HepG2 (cell line): ENCODE data around the gene NKD2. TPM values are rescaled to one million over a fixed set of nuclear protein-coding genes. Genes with fewer than 3 reads are reported as not detected.

Source experiments
- ATAC-seq: fragments of 200-7000 bp; cut with Tn5 transposase; 3 replicates; pipeline ENCODE4 v1.9.1; 2020; ENCODE audit warnings: mild to moderate bottlenecking, moderate library complexity
- BruUV-seq: library from RNA; stranded (reverse); fragments of 400-500 nt; replicated peaks from 2 replicates; lab custom pipeline; 2021; lab: Mats Ljungman, UMichigan
- CTCF ChIA-PET: fragments of 300-600 bp; formaldehyde crosslinking; extraction: SDS; loops from one replicate; lab custom pipeline; 2021; ENCODE audit warnings: low total read pairs, inconsistent platforms, low intra/inter-chr PET ratio; lab: Yijun Ruan, JAX
- POLR2A ChIA-PET: fragments of 350-600 bp; sonication (Branson Sonifier 250); formaldehyde crosslinking; loops from one replicate; lab custom pipeline; 2020; ENCODE audit warnings: antibody characterized with exemption, inconsistent platforms; lab: Yijun Ruan, JAX
- DNase-seq: peaks from one replicate; pipeline ENCODE4 v3.0.0-alpha.2; 2015; ENCODE audit warnings: low spot score
- FAIRE-seq: peaks from 3 replicates; lab custom pipeline; 2011; peaks lifted over from hg19 to GRCh38; lab: Jason Lieb, UNC
- H2AFZ ChIP-seq: one replicate; pipeline ENCODE4 v1.6.1; 2011; ENCODE audit warnings: low read length, inconsistent platforms
- H3K27ac ChIP-seq: fragments of 300-600 bp; 3 replicates; pipeline ENCODE4 v1.8.0; 2011; ENCODE audit warnings: mixed run types, mild to moderate bottlenecking, mixed read lengths, low read length, inconsistent platforms; ENCODE audit not compliant: insufficient read depth; ENCODE audit errors: extremely low read length
- H3K27me3 ChIP-seq, 2 experiments: fragments of 200-600 bp in 1 of 2; 2 replicates in 1 of 2; 3 replicates in 1 of 2; pipeline versions ENCODE4 v1.6.0 to v1.8.0; 2011; ENCODE audit warnings: low read length in 2 of 2, mild to moderate bottlenecking in 2 of 2, moderate library complexity in 2 of 2, inconsistent platforms in 1 of 2; ENCODE audit not compliant: insufficient read depth in 2 of 2, control insufficient read depth in 1 of 2
- H3K36me3 ChIP-seq, 2 experiments: fragments of 200-600 bp in 1 of 2; replicated peaks in 1 of 2; 2 replicates in 1 of 2; 3 replicates in 1 of 2; pipeline versions ENCODE4 v1.5.1 to v1.8.0; 2011; ENCODE audit warnings: low read length in 2 of 2, inconsistent platforms in 1 of 2; ENCODE audit not compliant: insufficient read depth in 2 of 2, control insufficient read depth in 1 of 2
- H3K4me1 ChIP-seq: 2 replicates; pipeline ENCODE4 v1.5.1; 2012; ENCODE audit warnings: low read length, inconsistent platforms; ENCODE audit not compliant: insufficient read depth
- H3K4me2 ChIP-seq: 2 replicates; pipeline ENCODE4 v1.6.0; 2011; ENCODE audit warnings: low read depth, low read length, inconsistent platforms
- H3K4me3 ChIP-seq, 3 experiments: fragments of 200-600 bp in 1 of 3; sonication (generic), shearing (Covaris generic) in 1 of 3; replicated peaks in 1 of 3; 2 replicates each; pipeline ENCODE4 v1.5.1; 2011 to 2016; ENCODE audit warnings: low read length in 3 of 3, inconsistent platforms in 2 of 3, low read depth in 2 of 3, mild to moderate bottlenecking in 2 of 3, control low read depth in 1 of 3, mixed read lengths in 1 of 3; ENCODE audit not compliant: insufficient read depth in 1 of 3
- H3K79me2 ChIP-seq: one replicate; pipeline ENCODE4 v1.6.1; 2011; ENCODE audit warnings: low read length, inconsistent platforms; ENCODE audit not compliant: insufficient read depth
- H3K9ac ChIP-seq: 2 replicates; pipeline ENCODE4 v1.6.0; 2011; ENCODE audit warnings: mild to moderate bottlenecking, low read depth, low read length, inconsistent platforms; ENCODE audit not compliant: insufficient read depth
- H3K9me3 ChIP-seq: 2 replicates; pipeline ENCODE4 v1.5.1; 2012; ENCODE audit warnings: mild to moderate bottlenecking, low read length
- H4K20me1 ChIP-seq: 2 replicates; pipeline ENCODE4 v1.6.0; 2011; ENCODE audit warnings: inconsistent platforms, mild to moderate bottlenecking, low read length, moderate library complexity; ENCODE audit not compliant: insufficient read depth
- ESRRA ChIP-seq: sonication (generic); formaldehyde crosslinking; IDR thresholded peaks from 2 replicates; pipeline ENCODE4 v1.5.1; 2020; ENCODE audit warnings: mild to moderate bottlenecking, low read depth, missing genetic modification reagents
- NR2F2 ChIP-seq: IDR thresholded peaks from 2 replicates; pipeline ENCODE4 v1.6.1; 2012; ENCODE audit warnings: low read depth, inconsistent platforms, borderline replicate concordance
- PHB2 ChIP-seq: fragments of 450-650 bp; IDR thresholded peaks from 2 replicates; pipeline ENCODE4 v1.6.1; 2018; ENCODE audit not compliant: partially characterized antibody
- PHF20 ChIP-seq: sonication (generic); formaldehyde crosslinking; IDR thresholded peaks from 2 replicates; pipeline ENCODE4 v1.5.0; 2020; ENCODE audit warnings: mild to moderate bottlenecking, missing genetic modification reagents
- TBL1XR1 ChIP-seq: fragments of 150-350 bp; IDR thresholded peaks from 2 replicates; pipeline ENCODE4 v1.6.1; 2014; ENCODE audit warnings: borderline replicate concordance, low read length; ENCODE audit not compliant: partially characterized antibody
- TGIF2 ChIP-seq: IDR thresholded peaks from 2 replicates; pipeline ENCODE4 v1.6.1; 2016; ENCODE audit warnings: control low read depth, missing compliant biosample characterization
- ZFP82 ChIP-seq: sonication (generic); formaldehyde crosslinking; IDR thresholded peaks from 2 replicates; pipeline ENCODE4 v1.5.1; 2020; ENCODE audit warnings: mild to moderate bottlenecking, missing genetic modification reagents, borderline replicate concordance
- ZNF24 ChIP-seq: fragments of 450-650 bp; IDR thresholded peaks from 2 replicates; pipeline ENCODE4 v1.6.1; 2017; ENCODE audit warnings: antibody characterized with exemption, mild to moderate bottlenecking
- ZNF317 ChIP-seq: sonication (generic); formaldehyde crosslinking; IDR thresholded peaks from 2 replicates; pipeline ENCODE4 v1.5.0; 2020; ENCODE audit warnings: mild to moderate bottlenecking, missing genetic modification reagents
- ZNF577 ChIP-seq: sonication (generic); formaldehyde crosslinking; IDR thresholded peaks from 2 replicates; pipeline ENCODE4 v1.4.0; 2020; ENCODE audit warnings: mild to moderate bottlenecking, low read depth, missing genetic modification reagents, borderline replicate concordance
- ZNF724P ChIP-seq: sonication (generic); formaldehyde crosslinking; IDR thresholded peaks from 2 replicates; pipeline ENCODE4 v1.8.0; 2022; ENCODE audit warnings: missing genetic modification reagents, borderline replicate concordance
- ZNF746 ChIP-seq: sonication (generic); formaldehyde crosslinking; IDR thresholded peaks from 2 replicates; pipeline ENCODE4 v1.8.0; 2022; ENCODE audit warnings: mild to moderate bottlenecking, missing genetic modification reagents
- ZNF747 ChIP-seq: sonication (generic); formaldehyde crosslinking; IDR thresholded peaks from 2 replicates; pipeline ENCODE4 v1.8.1; 2023; ENCODE audit warnings: missing genetic modification reagents, mild to moderate bottlenecking, borderline replicate concordance
- WGBS: methylation state at CpG from one replicate; pipeline ENCODE4 v1.1.6; 2017; ENCODE audit warnings: low lambda C conversion rate; 5-methylcytosine and 5-hydroxymethylcytosine counted together
- in situ Hi-C: cut with HindIII; loops from 2 replicates; pipeline ENCODE4 v1.10.0; 2017; ENCODE audit warnings: low pct_unique_long_range_greater_than_20kb; ENCODE audit not compliant: extremely low pct_ligation_motif_present
- intact Hi-C: fragments of 100-400 bp; cut with micrococcal nuclease; formaldehyde crosslinking; loops from one replicate; pipeline ENCODE4 v1.10.0; 2022; ENCODE audit not compliant: unreplicated experiment
- polyA plus RNA-seq, 8 experiments: library from polyadenylated mRNA; depleted of rRNA in 3 of 8; stranded (reverse) in 7 of 8; unstranded in 1 of 8; fragments of >200 nt; fragmentation: Illumina TruSeq in 4 of 8; extraction: Trizol in 4 of 8; gene quantifications; 2 replicates each; pipeline versions ENCODE4 v1.2.1 to v1.2.3, GENCODE V29; 2011 to 2016; ENCODE audit warnings: low read depth in 4 of 8, missing spikeins in 1 of 8, mixed read lengths in 1 of 8; ENCODE audit not compliant: insufficient read depth in 1 of 8
- total RNA-seq, 5 experiments: library from RNA; depleted of rRNA; stranded (reverse); fragments of >200 nt; fragmentation: Illumina TruSeq; extraction: Trizol; gene quantifications; 2 replicates each; pipeline ENCODE4 v1.2.3, GENCODE V29; 2016; ENCODE audit warnings: low read depth in 1 of 5
- TF ChIP-seq, protein P1 (sequence below): sonication (generic); formaldehyde crosslinking; IDR thresholded peaks from 2 replicates; pipeline ENCODE4 v1.5.1; 2020; ENCODE audit warnings: missing genetic modification reagents, mild to moderate bottlenecking, borderline replicate concordance
- TF ChIP-seq, protein P2 (sequence below): IDR thresholded peaks from 2 replicates; pipeline ENCODE4 v1.6.1; 2016
- TF ChIP-seq, protein P3 (sequence below): sonication (generic); formaldehyde crosslinking; IDR thresholded peaks from 2 replicates; pipeline ENCODE4 v1.4.0; 2020; ENCODE audit warnings: missing genetic modification reagents, borderline replicate concordance

The NKD2 gene
- total and polyA plus RNA-seq, 2 of the 13 experiments (the other 11 are each of a cell fraction or from before 2014, with no cell fraction given) = 0.53 to 0.82 TPM

DNA sequence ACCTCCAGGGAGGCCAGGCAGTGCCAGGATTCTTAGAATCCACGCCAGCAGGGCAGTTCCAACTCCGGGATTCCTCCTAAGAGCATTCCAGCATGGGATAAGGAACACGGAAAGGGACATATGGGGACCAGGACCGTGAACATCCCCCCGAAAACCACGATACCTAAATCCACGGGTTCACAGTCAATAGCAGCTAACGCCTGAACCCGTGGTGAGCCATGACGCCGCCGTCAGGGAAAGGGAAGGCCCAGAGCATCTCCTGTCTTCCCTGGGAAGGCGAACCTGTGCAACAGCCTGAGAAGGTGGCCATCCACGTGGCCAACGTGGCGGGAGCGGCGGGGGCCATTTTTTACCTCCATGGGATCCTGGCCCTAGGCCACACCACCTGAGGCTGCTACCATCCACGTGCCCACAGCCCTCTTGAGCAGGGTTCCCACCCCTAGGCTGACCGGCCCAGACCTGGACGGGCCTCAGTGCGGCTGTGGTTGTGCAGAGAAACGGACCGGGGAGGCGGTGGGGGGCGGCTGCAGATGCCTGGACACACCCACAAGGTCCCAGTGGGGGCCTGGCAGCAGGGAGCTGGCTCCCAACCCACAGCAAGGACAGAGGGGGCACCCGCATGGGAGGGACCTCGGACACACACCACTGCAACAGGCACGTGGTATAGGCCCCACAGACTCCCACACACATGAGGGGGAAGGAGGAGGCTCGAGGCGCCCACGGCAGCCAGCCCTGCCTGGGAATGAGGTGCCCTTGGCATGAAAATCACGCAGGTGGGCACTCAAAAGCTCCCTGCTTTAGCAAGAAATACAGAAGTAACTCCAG lies 60.5 kb downstream of the NKD2 start:
- peaks cover 17 to 53% of the 10 kb centered on the region in 2 experiments; a peak in 4 of 5 replicates for H3K36me3 ChIP-seq
- no peak for DNase-seq
- H3K27ac ChIP-seq = no peak overlapping the region
- no peak for ATAC-seq
- no peak overlapping the region for H3K4me2 ChIP-seq
- WGBS = 96% methylated on average over 19 of the region's 33 CpGs
- CTCF ChIA-PET = no interaction called here
- no peak for FAIRE-seq
- H3K4me3 ChIP-seq = no peak overlapping the region
- no peak overlapping the region for H3K9ac ChIP-seq
- no peaks in the 10 kb centered on the region for H3K4me1 ChIP-seq
- TF ChIP-seq, protein P1, sequence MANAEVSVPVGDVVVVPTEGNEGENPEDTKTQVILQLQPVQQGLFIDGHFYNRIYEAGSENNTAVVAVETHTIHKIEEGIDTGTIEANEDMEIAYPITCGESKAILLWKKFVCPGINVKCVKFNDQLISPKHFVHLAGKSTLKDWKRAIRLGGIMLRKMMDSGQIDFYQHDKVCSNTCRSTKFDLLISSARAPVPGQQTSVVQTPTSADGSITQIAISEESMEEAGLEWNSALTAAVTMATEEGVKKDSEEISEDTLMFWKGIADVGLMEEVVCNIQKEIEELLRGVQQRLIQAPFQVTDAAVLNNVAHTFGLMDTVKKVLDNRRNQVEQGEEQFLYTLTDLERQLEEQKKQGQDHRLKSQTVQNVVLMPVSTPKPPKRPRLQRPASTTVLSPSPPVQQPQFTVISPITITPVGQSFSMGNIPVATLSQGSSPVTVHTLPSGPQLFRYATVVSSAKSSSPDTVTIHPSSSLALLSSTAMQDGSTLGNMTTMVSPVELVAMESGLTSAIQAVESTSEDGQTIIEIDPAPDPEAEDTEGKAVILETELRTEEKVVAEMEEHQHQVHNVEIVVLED (CRISPR knock-in tag) = no peak
- TF ChIP-seq ZNF746 = no peak
- no peak for TF ChIP-seq PHB2
- no peak for TF ChIP-seq ZNF724P (CRISPR knock-in tag)
- TF ChIP-seq TGIF2 (CRISPR knock-in tag) = no peak
- TF ChIP-seq ZFP82 (CRISPR knock-in tag) = no peak
- TF ChIP-seq, protein P2, sequence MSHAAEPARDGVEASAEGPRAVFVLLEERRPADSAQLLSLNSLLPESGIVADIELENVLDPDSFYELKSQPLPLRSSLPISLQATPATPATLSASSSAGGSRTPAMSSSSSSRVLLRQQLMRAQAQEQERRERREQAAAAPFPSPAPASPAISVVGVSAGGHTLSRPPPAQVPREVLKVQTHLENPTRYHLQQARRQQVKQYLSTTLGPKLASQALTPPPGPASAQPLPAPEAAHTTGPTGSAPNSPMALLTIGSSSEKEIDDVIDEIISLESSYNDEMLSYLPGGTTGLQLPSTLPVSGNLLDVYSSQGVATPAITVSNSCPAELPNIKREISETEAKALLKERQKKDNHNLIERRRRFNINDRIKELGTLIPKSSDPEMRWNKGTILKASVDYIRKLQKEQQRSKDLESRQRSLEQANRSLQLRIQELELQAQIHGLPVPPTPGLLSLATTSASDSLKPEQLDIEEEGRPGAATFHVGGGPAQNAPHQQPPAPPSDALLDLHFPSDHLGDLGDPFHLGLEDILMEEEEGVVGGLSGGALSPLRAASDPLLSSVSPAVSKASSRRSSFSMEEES (CRISPR knock-in tag) = no peak
- TF ChIP-seq NR2F2 = no peak
- TF ChIP-seq ZNF577 (CRISPR knock-in tag) = no peak
- TF ChIP-seq PHF20 (CRISPR knock-in tag) = no peak
- TF ChIP-seq, protein P3, sequence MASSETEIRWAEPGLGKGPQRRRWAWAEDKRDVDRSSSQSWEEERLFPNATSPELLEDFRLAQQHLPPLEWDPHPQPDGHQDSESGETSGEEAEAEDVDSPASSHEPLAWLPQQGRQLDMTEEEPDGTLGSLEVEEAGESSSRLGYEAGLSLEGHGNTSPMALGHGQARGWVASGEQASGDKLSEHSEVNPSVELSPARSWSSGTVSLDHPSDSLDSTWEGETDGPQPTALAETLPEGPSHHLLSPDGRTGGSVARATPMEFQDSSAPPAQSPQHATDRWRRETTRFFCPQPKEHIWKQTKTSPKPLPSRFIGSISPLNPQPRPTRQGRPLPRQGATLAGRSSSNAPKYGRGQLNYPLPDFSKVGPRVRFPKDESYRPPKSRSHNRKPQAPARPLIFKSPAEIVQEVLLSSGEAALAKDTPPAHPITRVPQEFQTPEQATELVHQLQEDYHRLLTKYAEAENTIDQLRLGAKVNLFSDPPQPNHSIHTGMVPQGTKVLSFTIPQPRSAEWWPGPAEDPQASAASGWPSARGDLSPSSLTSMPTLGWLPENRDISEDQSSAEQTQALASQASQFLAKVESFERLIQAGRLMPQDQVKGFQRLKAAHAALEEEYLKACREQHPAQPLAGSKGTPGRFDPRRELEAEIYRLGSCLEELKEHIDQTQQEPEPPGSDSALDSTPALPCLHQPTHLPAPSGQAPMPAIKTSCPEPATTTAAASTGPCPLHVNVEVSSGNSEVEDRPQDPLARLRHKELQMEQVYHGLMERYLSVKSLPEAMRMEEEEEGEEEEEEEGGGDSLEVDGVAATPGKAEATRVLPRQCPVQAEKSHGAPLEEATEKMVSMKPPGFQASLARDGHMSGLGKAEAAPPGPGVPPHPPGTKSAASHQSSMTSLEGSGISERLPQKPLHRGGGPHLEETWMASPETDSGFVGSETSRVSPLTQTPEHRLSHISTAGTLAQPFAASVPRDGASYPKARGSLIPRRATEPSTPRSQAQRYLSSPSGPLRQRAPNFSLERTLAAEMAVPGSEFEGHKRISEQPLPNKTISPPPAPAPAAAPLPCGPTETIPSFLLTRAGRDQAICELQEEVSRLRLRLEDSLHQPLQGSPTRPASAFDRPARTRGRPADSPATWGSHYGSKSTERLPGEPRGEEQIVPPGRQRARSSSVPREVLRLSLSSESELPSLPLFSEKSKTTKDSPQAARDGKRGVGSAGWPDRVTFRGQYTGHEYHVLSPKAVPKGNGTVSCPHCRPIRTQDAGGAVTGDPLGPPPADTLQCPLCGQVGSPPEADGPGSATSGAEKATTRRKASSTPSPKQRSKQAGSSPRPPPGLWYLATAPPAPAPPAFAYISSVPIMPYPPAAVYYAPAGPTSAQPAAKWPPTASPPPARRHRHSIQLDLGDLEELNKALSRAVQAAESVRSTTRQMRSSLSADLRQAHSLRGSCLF = no peak
- no peak for TF ChIP-seq ZNF747 (CRISPR knock-in tag)
- no peak for TF ChIP-seq ZNF24
- TF ChIP-seq ZNF317 (CRISPR knock-in tag) = no peak
- TF ChIP-seq TBL1XR1 = no peak
- no peak for TF ChIP-seq ESRRA (CRISPR knock-in tag)
- TF ChIP-seq, all 625 proteins: peak for 0
- in situ Hi-C loops (loop anchor here (5.0 kb wide), 1 partner anchor 33 kb away; no protein-coding TSS in a partner anchor), intact Hi-C loops (no loop called here)
- Histone ChIP-seq H2AFZ (no peak overlapping the region), H4K20me1 (no peaks in the 10 kb centered on the region), H3K79me2 (no peaks in the 10 kb centered on the region), H3K9me3 (no peaks in the 10 kb centered on the region), H3K27me3 (no peaks in the 10 kb centered on the region)
- POLR2A ChIA-PET = no interaction called here
- BruUV-seq = no TSS peak
